RWPE2 (cell line): ENCODE data around the gene DUS2.

ENCODE experiments used
- ATAC-seq: fragments of 200-7000 bp; cut with Tn5 transposase; 3 replicates; pipeline ENCODE4 v1.9.1; 2021; ENCODE audit warnings: low read depth
- DNase-seq: peaks from one replicate; pipeline ENCODE4 v3.0.0-alpha.2; 2020; ENCODE audit warnings: low spot score
- H3K27ac ChIP-seq: fragments of 450-650 bp; 2 replicates; pipeline ENCODE4 v1.5.1; 2017; ENCODE audit warnings: mild to moderate bottlenecking; ENCODE audit not compliant: poor library complexity, severe bottlenecking
- H3K27me3 ChIP-seq: fragments of 250-450 bp; sonication (Bioruptor Pico); 2 replicates; pipeline ENCODE4 v1.5.1; 2021; ENCODE audit warnings: mild to moderate bottlenecking, moderate library complexity; ENCODE audit not compliant: insufficient read depth, poor library complexity, severe bottlenecking
- H3K36me3 ChIP-seq: fragments of 250-450 bp; sonication (Bioruptor Pico); 2 replicates; pipeline ENCODE4 v1.5.1; 2020; ENCODE audit warnings: low read depth, mild to moderate bottlenecking, moderate library complexity
- H3K4me1 ChIP-seq: fragments of 250-450 bp; sonication (Bioruptor Pico); 2 replicates; pipeline ENCODE4 v1.5.1; 2021; ENCODE audit warnings: mild to moderate bottlenecking, moderate library complexity; ENCODE audit not compliant: insufficient read depth, poor library complexity, severe bottlenecking
- H3K4me3 ChIP-seq: fragments of 250-450 bp; sonication (Bioruptor Pico); 2 replicates; pipeline ENCODE4 v1.5.1; 2021; ENCODE audit warnings: mild to moderate bottlenecking, moderate library complexity; ENCODE audit not compliant: severe bottlenecking
- H3K9me3 ChIP-seq: fragments of 250-450 bp; sonication (Bioruptor Pico); 2 replicates; pipeline ENCODE4 v1.5.1; 2021; ENCODE audit warnings: mild to moderate bottlenecking, moderate library complexity; ENCODE audit not compliant: severe bottlenecking
- TF ChIP-seq, protein P1 (sequence below): fragments of 450-650 bp; IDR thresholded peaks from one replicate; pipeline ENCODE4 v1.5.1; 2017; ENCODE audit warnings: mild to moderate bottlenecking, moderate library complexity; ENCODE audit not compliant: poor library complexity, severe bottlenecking

Gene DUS2

DNA sequence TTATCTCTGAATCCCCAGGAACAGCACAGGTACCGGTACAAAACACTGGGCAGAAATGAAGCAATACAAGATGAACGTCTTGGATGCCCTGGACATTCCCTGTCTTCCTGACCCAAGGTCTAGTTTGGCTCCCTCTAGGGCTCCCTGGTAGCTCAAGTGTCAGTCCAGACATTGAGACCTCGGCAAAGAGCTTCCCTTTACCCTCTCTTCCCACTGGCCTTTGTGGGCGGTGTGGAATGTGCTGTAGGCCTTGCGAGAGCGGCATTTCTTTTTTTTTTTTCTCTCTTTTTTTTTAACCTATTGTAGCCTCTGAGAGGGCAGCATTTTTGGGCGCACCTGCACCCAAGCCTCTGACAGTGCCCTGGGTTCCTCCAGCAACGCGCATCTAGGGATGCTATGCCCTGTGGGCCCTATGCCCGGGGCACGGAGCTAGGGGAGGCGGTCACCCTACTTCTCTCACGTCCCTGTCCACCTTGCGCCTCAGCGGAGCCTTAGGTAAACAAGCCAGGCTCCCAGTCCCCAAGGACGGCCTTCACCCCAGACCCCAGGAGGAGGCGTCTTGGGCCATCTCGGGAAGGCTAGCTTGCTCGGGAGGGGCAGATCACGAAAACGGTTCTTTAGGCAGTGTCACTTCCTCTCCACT lies 60.9 kb downstream of the DUS2 start:
- H3K27ac ChIP-seq, result peak overlapping the region; percentile 71
- peaks cover 16% of the 10 kb centered on the region for H3K4me1 ChIP-seq
- H3K4me3 ChIP-seq, result peak overlapping the region; percentile 55
- no peaks in the 10 kb centered on the region for H3K9me3 ChIP-seq
- H3K36me3 ChIP-seq, result no peaks in the 10 kb centered on the region
- TF ChIP-seq, protein P1, sequence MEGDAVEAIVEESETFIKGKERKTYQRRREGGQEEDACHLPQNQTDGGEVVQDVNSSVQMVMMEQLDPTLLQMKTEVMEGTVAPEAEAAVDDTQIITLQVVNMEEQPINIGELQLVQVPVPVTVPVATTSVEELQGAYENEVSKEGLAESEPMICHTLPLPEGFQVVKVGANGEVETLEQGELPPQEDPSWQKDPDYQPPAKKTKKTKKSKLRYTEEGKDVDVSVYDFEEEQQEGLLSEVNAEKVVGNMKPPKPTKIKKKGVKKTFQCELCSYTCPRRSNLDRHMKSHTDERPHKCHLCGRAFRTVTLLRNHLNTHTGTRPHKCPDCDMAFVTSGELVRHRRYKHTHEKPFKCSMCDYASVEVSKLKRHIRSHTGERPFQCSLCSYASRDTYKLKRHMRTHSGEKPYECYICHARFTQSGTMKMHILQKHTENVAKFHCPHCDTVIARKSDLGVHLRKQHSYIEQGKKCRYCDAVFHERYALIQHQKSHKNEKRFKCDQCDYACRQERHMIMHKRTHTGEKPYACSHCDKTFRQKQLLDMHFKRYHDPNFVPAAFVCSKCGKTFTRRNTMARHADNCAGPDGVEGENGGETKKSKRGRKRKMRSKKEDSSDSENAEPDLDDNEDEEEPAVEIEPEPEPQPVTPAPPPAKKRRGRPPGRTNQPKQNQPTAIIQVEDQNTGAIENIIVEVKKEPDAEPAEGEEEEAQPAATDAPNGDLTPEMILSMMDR, result no peak
- DNase-seq, result no peak
- no peaks in the 10 kb centered on the region for H3K27me3 ChIP-seq
- ATAC-seq, result no peak

DNA sequence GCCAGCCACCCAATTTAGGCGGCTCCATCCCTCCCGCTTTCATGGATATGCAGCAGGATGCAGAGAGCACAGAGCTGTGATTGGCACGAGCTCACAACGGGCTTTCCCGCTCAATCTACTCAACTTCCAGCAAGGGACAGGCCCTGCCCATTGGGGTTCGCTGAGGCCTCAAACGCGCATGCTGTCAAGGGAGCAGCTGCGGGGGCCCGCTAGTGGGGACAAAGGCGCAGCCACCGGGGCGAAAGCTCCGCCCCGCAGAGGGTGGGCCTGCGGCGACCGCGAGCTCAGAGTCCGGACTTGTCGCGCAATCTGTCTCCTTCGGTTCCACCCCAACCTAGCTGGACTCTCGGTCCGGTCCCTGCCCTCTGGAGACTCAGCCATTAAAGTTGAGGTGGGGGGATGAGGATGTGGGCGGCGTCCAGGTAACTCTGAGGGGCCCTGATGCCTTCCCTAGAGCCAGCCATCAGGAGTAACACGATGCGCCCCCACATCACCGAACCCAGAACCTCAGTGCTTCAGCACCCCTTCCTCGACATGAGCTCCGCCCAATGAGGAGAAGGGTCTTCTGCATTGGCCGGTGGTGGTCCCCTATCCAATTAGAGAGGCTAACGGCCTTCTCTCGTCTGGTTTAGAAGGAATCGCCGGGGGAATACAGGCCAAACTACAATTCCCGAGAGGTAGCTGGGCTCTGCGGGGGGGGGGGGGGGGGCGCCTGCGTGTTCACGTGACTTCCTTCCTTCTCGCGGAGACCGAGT lies 61.6 kb downstream of the DUS2 start:
- ATAC-seq (peak; percentile 43), DNase-seq (no peak)
- Histone ChIP-seq H3K27ac (peak overlapping the region; percentile 71), H3K27me3 (no peaks in the 10 kb centered on the region), H3K9me3 (no peaks in the 10 kb centered on the region), H3K36me3 (no peaks in the 10 kb centered on the region), H3K4me3 (peak overlapping the region; percentile 55), H3K4me1 (peaks cover 18% of the 10 kb centered on the region)
- TF ChIP-seq, protein P1, result no peak

DNA sequence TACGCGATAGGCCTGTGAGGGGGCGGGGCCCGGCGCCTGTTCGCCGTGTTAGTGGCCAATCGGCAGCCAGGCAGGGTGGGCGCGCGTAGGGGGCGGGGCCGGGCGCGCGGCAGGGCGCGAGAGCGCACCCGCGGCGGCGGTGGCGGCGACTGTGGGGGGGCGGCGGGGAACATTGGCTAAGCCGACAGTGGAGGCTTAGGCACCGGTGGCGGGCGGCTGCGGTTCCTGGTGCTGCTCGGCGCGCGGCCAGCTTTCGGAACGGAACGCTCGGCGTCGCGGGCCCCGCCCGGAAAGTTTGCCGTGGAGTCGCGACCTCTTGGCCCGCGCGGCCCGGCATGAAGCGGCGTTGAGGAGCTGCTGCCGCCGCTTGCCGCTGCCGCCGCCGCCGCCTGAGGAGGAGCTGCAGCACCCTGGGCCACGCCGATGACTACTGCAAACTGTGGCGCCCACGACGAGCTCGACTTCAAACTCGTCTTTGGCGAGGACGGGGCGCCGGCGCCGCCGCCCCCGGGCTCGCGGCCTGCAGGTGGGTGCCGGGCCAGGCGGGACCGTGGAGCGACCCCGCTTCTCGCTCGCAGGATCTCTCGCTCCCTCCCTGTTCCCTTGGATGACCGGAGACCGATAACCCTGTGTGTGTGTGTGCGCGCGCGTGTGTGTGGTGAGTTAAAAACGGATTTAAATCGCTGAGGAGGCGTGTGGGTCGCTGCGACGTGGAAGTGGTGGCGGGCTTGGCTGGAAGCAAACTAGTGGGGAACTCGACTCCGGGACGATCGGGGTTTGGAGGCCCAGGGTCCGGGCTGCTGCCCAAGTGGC lies 62.4 kb downstream of the DUS2 start, which contains the start of gene NFATC3:
Gene NFATC3 (plus strand): TSS at position 112 of the 813 bp plus-strand sequence. CDS start 312 bp downstream, at position 424.
- Histone ChIP-seq H3K27ac (peak within 1 kb of the TSS; percentile 71), H3K9me3 (no peaks in the 10 kb centered on the region), H3K27me3 (no peaks in the 10 kb centered on the region), H3K36me3 (no peaks in the 10 kb centered on the region), H3K4me1 (peaks cover 26% of the 10 kb centered on the region), H3K4me3 (peak within 1 kb of the TSS; percentile 55)
- TF ChIP-seq, protein P1, result no peak
- DNase-seq (peak; percentile 98), ATAC-seq (peak; percentile 67)

DNA sequence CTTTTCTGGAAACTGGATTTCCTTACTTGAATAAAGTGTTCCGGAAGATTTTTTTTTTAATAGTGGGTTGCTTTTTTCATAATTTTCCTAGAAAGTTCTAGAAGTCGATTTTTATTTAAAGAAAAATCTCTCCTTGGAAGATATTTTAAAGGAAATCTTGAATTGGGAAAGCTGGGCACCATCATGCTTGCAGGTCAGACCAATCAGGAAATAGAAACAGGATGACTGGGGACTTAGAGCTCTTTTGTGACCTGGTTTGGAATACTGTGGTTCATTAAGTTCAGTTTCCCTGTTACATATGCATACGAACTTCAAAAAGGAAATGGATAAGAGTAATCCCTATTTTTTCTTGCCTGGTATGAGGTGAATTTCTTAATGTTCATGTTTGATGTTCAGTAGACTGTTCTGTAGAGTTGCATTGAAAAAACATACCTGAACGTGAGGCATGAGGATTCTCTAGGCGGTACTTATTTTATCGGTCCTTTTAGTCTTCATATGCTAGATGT lies 63.3 kb downstream of the DUS2 start:
- Histone ChIP-seq H3K27me3 (no peaks in the 10 kb centered on the region), H3K9me3 (no peaks in the 10 kb centered on the region), H3K4me3 (peak overlapping the region; percentile 55), H3K27ac (peak overlapping the region; percentile 71), H3K4me1 (peaks cover 35% of the 10 kb centered on the region), H3K36me3 (no peaks in the 10 kb centered on the region)
- TF ChIP-seq, protein P1, result no peak
- DNase-seq (no peak), ATAC-seq (peak; percentile 8; the same call in 1 of the 3 replicates)
